WTC11 (cell line): ENCODE data around the gene ESRRA. TPM values are rescaled to one million over a fixed set of nuclear protein-coding genes. Genes with fewer than 3 reads are reported as not detected.

Experiments used
- ATAC-seq: fragments of 200-7000 bp; cut with Tn5 transposase; 2 replicates; pipeline ENCODE4 v1.10.0; 2021; ENCODE audit warnings: mild to moderate bottlenecking, moderate library complexity
- CTCF ChIA-PET: fragments of 300-600 bp; sonication (Branson Sonifier 250); formaldehyde crosslinking; loops from one replicate; lab custom pipeline; 2021; ENCODE audit warnings: antibody characterized with exemption; lab: Charles Lee
- POLR2A ChIA-PET: fragments of 350-600 bp; sonication (Branson Sonifier 250); formaldehyde crosslinking; loops from one replicate; lab custom pipeline; 2021; ENCODE audit warnings: antibody characterized with exemption; lab: Charles Lee
- DNase-seq: peaks from one replicate; pipeline ENCODE4 v3.0.0; 2021; ENCODE audit warnings: low spot score
- H3K27ac Mint-ChIP-seq: 2 replicates; pipeline ENCODE4 v1.8.0; 2021; ENCODE audit warnings: mixed read lengths
- H3K27me3 Mint-ChIP-seq: 2 replicates; pipeline ENCODE4 v1.8.0; 2021; ENCODE audit warnings: low read depth, mild to moderate bottlenecking, moderate library complexity, mixed read lengths
- H3K36me3 Mint-ChIP-seq: 2 replicates; pipeline ENCODE4 v1.8.0; 2021; ENCODE audit warnings: mixed read lengths
- H3K4me1 Mint-ChIP-seq: 2 replicates; pipeline ENCODE4 v1.8.0; 2022; ENCODE audit warnings: mixed read lengths
- H3K4me3 Mint-ChIP-seq: 2 replicates; pipeline ENCODE4 v1.8.0; 2021; ENCODE audit warnings: mild to moderate bottlenecking, moderate library complexity, mixed read lengths
- H3K9me3 Mint-ChIP-seq: 2 replicates; pipeline ENCODE4 v1.8.0; 2021; ENCODE audit warnings: mixed read lengths
- AFF4 ChIP-seq: sonication (generic); formaldehyde crosslinking; IDR thresholded peaks from 2 replicates; pipeline ENCODE4 v1.8.1; 2023; ENCODE audit warnings: mild to moderate bottlenecking, missing genetic modification reagents, borderline replicate concordance
- ATF1 ChIP-seq: sonication (generic); formaldehyde crosslinking; IDR thresholded peaks from 2 replicates; pipeline ENCODE4 v1.8.1; 2023; ENCODE audit warnings: mild to moderate bottlenecking, moderate library complexity, missing genetic modification reagents
- CTCF ChIP-seq: fragments of 200-600 bp; IDR thresholded peaks from 2 replicates; pipeline ENCODE4 v1.8.0; 2022; ENCODE audit warnings: antibody characterized with exemption
- ELF4 ChIP-seq: sonication (generic); formaldehyde crosslinking; IDR thresholded peaks from 2 replicates; pipeline ENCODE4 v1.8.1; 2022; ENCODE audit warnings: low read depth, mild to moderate bottlenecking, moderate library complexity, missing genetic modification reagents
- EMX1 ChIP-seq: fragments of 250-450 bp; sonication (Bioruptor Pico); IDR thresholded peaks from 2 replicates; pipeline ENCODE4 v1.8.0; 2021; ENCODE audit warnings: mild to moderate bottlenecking
- ETV6 ChIP-seq: sonication (generic); formaldehyde crosslinking; IDR thresholded peaks from 2 replicates; pipeline ENCODE4 v1.8.1; 2022; ENCODE audit warnings: mild to moderate bottlenecking, missing genetic modification reagents
- FOXK1 ChIP-seq: sonication (generic); formaldehyde crosslinking; IDR thresholded peaks from 2 replicates; pipeline ENCODE4 v1.8.0; 2022; ENCODE audit warnings: mild to moderate bottlenecking, moderate library complexity, missing genetic modification reagents
- FOXP1 ChIP-seq: sonication (generic); formaldehyde crosslinking; IDR thresholded peaks from 2 replicates; pipeline ENCODE4 v1.8.0; 2022; ENCODE audit warnings: missing genetic modification reagents, mild to moderate bottlenecking, moderate library complexity, borderline replicate concordance
- JAZF1 ChIP-seq: fragments of 250-450 bp; sonication (Bioruptor Pico); IDR thresholded peaks from 2 replicates; pipeline ENCODE4 v1.9.0; 2021; ENCODE audit warnings: moderate library complexity, mild to moderate bottlenecking, inconsistent platforms
- MXD4 ChIP-seq: fragments of 250-450 bp; sonication (Bioruptor Pico); IDR thresholded peaks from 2 replicates; pipeline ENCODE4 v1.8.0; 2021; ENCODE audit warnings: mild to moderate bottlenecking, moderate library complexity, borderline replicate concordance
- NFYB ChIP-seq: sonication (generic); formaldehyde crosslinking; conservative IDR thresholded peaks from 2 replicates; pipeline ENCODE4 v1.8.0; 2022; ENCODE audit warnings: low read depth, missing genetic modification reagents
- NR1H2 ChIP-seq: sonication (generic); formaldehyde crosslinking; IDR thresholded peaks from 2 replicates; pipeline ENCODE4 v1.9.0; 2021; ENCODE audit warnings: mild to moderate bottlenecking, moderate library complexity, missing genetic modification reagents
- SMAD4 ChIP-seq: sonication (generic); formaldehyde crosslinking; IDR thresholded peaks from 2 replicates; pipeline ENCODE4 v1.8.0; 2022; ENCODE audit warnings: mild to moderate bottlenecking, missing genetic modification reagents
- SP1 ChIP-seq: sonication (generic); formaldehyde crosslinking; conservative IDR thresholded peaks from 2 replicates; pipeline ENCODE4 v1.8.1; 2022; ENCODE audit warnings: missing genetic modification reagents
- STAT6 ChIP-seq: sonication (generic); formaldehyde crosslinking; conservative IDR thresholded peaks from 2 replicates; pipeline ENCODE4 v1.8.1; 2023; ENCODE audit warnings: mild to moderate bottlenecking, low read depth, missing genetic modification reagents, moderate library complexity
- ZNF232 ChIP-seq: sonication (generic); formaldehyde crosslinking; IDR thresholded peaks from 2 replicates; pipeline ENCODE4 v1.8.0; 2022; ENCODE audit warnings: mild to moderate bottlenecking, missing genetic modification reagents
- ZNF425 ChIP-seq: fragments of 250-450 bp; sonication (Bioruptor Pico); conservative IDR thresholded peaks from 2 replicates; pipeline ENCODE4 v1.9.0; 2021; ENCODE audit warnings: mild to moderate bottlenecking
- total RNA-seq: library from RNA; stranded (reverse); gene quantifications from 3 replicates; pipeline ENCODE4 v1.2.3, GENCODE V29; 2021
- TF ChIP-seq, protein P1 (sequence below): sonication (generic); formaldehyde crosslinking; IDR thresholded peaks from 2 replicates; pipeline ENCODE4 v1.8.1; 2022; ENCODE audit warnings: missing genetic modification reagents, borderline replicate concordance
- TF ChIP-seq, protein P2 (sequence below): sonication (generic); formaldehyde crosslinking; IDR thresholded peaks from 2 replicates; pipeline ENCODE4 v1.8.0; 2022; ENCODE audit warnings: mild to moderate bottlenecking, missing genetic modification reagents

ESRRA gene
- total RNA-seq, 1 experiment from 2014 or later, result 81.9 TPM

GRCh38 chr11:64356498-64357411, 51.4 kb downstream of the ESRRA start:
- TF ChIP-seq SMAD4 (CRISPR knock-in tag), result no peak
- peak; percentile 32; the same call in 1 of the 2 replicates for TF ChIP-seq ETV6 (CRISPR knock-in tag)
- no peak for TF ChIP-seq ELF4 (CRISPR knock-in tag)
- peak; percentile 23; the same call in 1 of the 2 replicates for TF ChIP-seq CTCF
- peak; percentile 12; the same call in 1 of the 2 replicates for TF ChIP-seq FOXK1
- TF ChIP-seq MXD4, result no peak
- TF ChIP-seq, protein P1, sequence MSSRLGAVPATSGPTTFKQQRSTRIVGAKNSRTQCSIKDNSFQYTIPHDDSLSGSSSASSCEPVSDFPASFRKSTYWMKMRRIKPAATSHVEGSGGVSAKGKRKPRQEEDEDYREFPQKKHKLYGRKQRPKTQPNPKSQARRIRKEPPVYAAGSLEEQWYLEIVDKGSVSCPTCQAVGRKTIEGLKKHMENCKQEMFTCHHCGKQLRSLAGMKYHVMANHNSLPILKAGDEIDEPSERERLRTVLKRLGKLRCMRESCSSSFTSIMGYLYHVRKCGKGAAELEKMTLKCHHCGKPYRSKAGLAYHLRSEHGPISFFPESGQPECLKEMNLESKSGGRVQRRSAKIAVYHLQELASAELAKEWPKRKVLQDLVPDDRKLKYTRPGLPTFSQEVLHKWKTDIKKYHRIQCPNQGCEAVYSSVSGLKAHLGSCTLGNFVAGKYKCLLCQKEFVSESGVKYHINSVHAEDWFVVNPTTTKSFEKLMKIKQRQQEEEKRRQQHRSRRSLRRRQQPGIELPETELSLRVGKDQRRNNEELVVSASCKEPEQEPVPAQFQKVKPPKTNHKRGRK (CRISPR knock-in tag), result no peak
- TF ChIP-seq FOXP1 (CRISPR knock-in tag), result no peak
- TF ChIP-seq SP1 (CRISPR knock-in tag), result peak; percentile 30; the same call in 1 of the 2 replicates
- TF ChIP-seq NR1H2 (CRISPR knock-in tag), result no peak
- TF ChIP-seq AFF4 (CRISPR knock-in tag), result no peak
- H3K4me3 Mint-ChIP-seq, result no peak overlapping the region
- no peaks in the 10 kb centered on the region for H3K27me3 Mint-ChIP-seq
- H3K36me3 Mint-ChIP-seq, result peaks cover under 1% of the 10 kb centered on the region; the same call in 1 of the 2 replicates
- no peaks in the 10 kb centered on the region for H3K9me3 Mint-ChIP-seq
- DNase-seq (peak; percentile 93), ATAC-seq (peak; percentile 78)
- peaks cover 26% of the 10 kb centered on the region for H3K4me1 Mint-ChIP-seq
- H3K27ac Mint-ChIP-seq, result peak overlapping the region; percentile 73
- ChIA-PET CTCF (interaction anchor here (0.5 to 10.4 kb wide), 69 partner anchors 8 to 793 kb away, joined by 3 to 437 read pairs (median 6); partner anchors contain the start of genes BAD, CATSPERZ, CCDC88B and ESRRA), POLR2A (interaction anchor here (0.6 to 1.1 kb wide), 4 partner anchors 14 to 85 kb away, joined by 3 to 5 read pairs (median 4); no protein-coding TSS in a partner anchor)

DNA sequence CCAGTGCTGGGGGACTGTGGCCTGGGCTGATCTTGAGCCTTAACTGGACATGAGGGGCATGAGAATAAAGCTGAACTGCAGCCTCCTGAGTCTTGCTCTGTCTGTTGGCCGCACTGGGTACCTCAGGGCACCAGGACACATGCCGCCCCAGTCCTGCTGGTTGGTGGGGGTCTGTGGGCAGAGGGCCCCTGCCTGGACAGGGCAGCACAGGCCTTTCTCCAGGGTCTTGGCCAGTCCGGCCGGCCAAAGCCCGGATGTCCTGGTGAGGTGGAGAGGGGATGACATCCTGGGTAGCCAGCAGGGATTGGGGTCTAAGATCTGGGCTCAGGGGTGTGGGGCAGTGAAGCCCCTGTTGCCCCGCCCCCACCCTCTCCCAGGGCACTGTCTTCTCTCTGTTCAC, 52.1 kb downstream of the ESRRA start:
- ChIA-PET CTCF (interaction anchor here (0.7 to 10.4 kb wide), 25 partner anchors 9 to 453 kb away, joined by 3 to 437 read pairs (median 9); partner anchors contain the start of genes BAD, CCDC88B, ESRRA and PRDX5), POLR2A (no interaction called here)
- H3K27me3 Mint-ChIP-seq, result no peaks in the 10 kb centered on the region
- ATAC-seq (no peak), DNase-seq (no peak)
- H3K36me3 Mint-ChIP-seq, result peaks cover 7% of the 10 kb centered on the region
- H3K4me3 Mint-ChIP-seq, result no peak overlapping the region
- H3K9me3 Mint-ChIP-seq, result no peaks in the 10 kb centered on the region
- peaks cover 26% of the 10 kb centered on the region for H3K4me1 Mint-ChIP-seq
- H3K27ac Mint-ChIP-seq, result no peak overlapping the region
- no peak for TF ChIP-seq ZNF425 (CRISPR knock-in tag)
- TF ChIP-seq EMX1 (CRISPR knock-in tag), result no peak
- TF ChIP-seq ZNF232, result no peak
- TF ChIP-seq NFYB (CRISPR knock-in tag), result no peak
- no peak for TF ChIP-seq JAZF1
- no peak for TF ChIP-seq MXD4
- no peak for TF ChIP-seq STAT6 (CRISPR knock-in tag)
- no peak for TF ChIP-seq ETV6 (CRISPR knock-in tag)
- TF ChIP-seq, protein P2, sequence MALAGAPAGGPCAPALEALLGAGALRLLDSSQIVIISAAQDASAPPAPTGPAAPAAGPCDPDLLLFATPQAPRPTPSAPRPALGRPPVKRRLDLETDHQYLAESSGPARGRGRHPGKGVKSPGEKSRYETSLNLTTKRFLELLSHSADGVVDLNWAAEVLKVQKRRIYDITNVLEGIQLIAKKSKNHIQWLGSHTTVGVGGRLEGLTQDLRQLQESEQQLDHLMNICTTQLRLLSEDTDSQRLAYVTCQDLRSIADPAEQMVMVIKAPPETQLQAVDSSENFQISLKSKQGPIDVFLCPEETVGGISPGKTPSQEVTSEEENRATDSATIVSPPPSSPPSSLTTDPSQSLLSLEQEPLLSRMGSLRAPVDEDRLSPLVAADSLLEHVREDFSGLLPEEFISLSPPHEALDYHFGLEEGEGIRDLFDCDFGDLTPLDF (CRISPR knock-in tag), result no peak
- no peak for TF ChIP-seq ATF1
